ENCODE measurements around the gene ISL2.

The ISL2 gene

GRCh38 chr15:76303909-76304308, 32.7 kb upstream of the ISL2 start:
- Histone ChIP-seq H3K4me3 (ENCODE audit: low read length, poor library complexity, severe bottlenecking) (no peak overlapping the region), H3K9ac (ENCODE audit: low read depth, low read length, poor library complexity, severe bottlenecking) (no peak overlapping the region), H4K20me1 (ENCODE audit: insufficient read depth, low read length, poor library complexity, severe bottlenecking) (peaks cover 68% of the 10 kb centered on the region), H3K79me2 (ENCODE audit: insufficient read depth, low read length) (peaks cover 100% of the 10 kb centered on the region), H3K4me2 (ENCODE audit: low read depth, low read length, poor library complexity, severe bottlenecking) (peak overlapping the region; percentile 78), H3K9me2 (replicated peaks; ENCODE audit: low read depth, low read length) (no peaks in the 10 kb centered on the region), H3K4me1 (ENCODE audit: insufficient read depth, low read length, poor library complexity, severe bottlenecking) (peaks cover 83% of the 10 kb centered on the region), H3F3A (ENCODE audit: low read depth) (peaks cover 7% of the 10 kb centered on the region; the same call in 1 of the 2 replicates), H2AFZ (ENCODE audit: low read length) (no peak overlapping the region), H3K9me3 (ENCODE audit: insufficient read depth, low read depth, low read length) (no peaks in the 10 kb centered on the region), H3K36me3 (ENCODE audit: insufficient read depth, low read length) (no peaks in the 10 kb centered on the region), H3K27me3 (ENCODE audit: insufficient read depth, low read length, poor library complexity, severe bottlenecking) (no peaks in the 10 kb centered on the region)
- no peak for TF ChIP-seq CTCF (conservative IDR thresholded peaks at IDR 0.05; ENCODE audit: low read length)
- no peak for TF ChIP-seq EZH2phosphoT487 (IDR thresholded peaks at IDR 0.05; ENCODE audit: borderline replicate concordance)

- Histone ChIP-seq H3K27me3 (ENCODE audit: insufficient read depth, low read length, poor library complexity, severe bottlenecking) (no peaks in the 10 kb centered on the region), H3K79me2 (ENCODE audit: insufficient read depth, low read length) (peaks cover 65% of the 10 kb centered on the region), H2AFZ (ENCODE audit: low read length) (no peak overlapping the region), H3K4me3 (ENCODE audit: low read length, poor library complexity, severe bottlenecking) (peak overlapping the region; percentile 97), H3K4me1 (ENCODE audit: insufficient read depth, low read length, poor library complexity, severe bottlenecking) (peaks cover 62% of the 10 kb centered on the region), H3F3A (ENCODE audit: low read depth) (0 out of 2 replicates have a peak, but pooled peaks cover 2% of the 10 kb centered on the region), H3K9me2 (replicated peaks; ENCODE audit: low read depth, low read length) (no peaks in the 10 kb centered on the region), H4K20me1 (ENCODE audit: insufficient read depth, low read length, poor library complexity, severe bottlenecking) (peaks cover 52% of the 10 kb centered on the region), H3K36me3 (ENCODE audit: insufficient read depth, low read length) (no peaks in the 10 kb centered on the region), H3K4me2 (ENCODE audit: low read depth, low read length, poor library complexity, severe bottlenecking) (peak overlapping the region; percentile 98), H3K9me3 (ENCODE audit: insufficient read depth, low read depth, low read length) (no peaks in the 10 kb centered on the region), H3K9ac (ENCODE audit: low read depth, low read length, poor library complexity, severe bottlenecking) (peak overlapping the region; percentile 96)
- no peak for TF ChIP-seq CTCF (conservative IDR thresholded peaks at IDR 0.05; ENCODE audit: low read length)
- no peak for TF ChIP-seq EZH2phosphoT487 (IDR thresholded peaks at IDR 0.05; ENCODE audit: borderline replicate concordance)
Observed at GRCh38 chr15:76309601-76310330, 26.8 kb upstream of the ISL2 start.

GRCh38 chr15:76310475-76311099, 26.0 kb upstream of the ISL2 start:
- no peaks in the 10 kb centered on the region for H3K27me3 ChIP-seq (ENCODE audit: insufficient read depth, low read length, poor library complexity, severe bottlenecking)
- no peaks in the 10 kb centered on the region for H3K9me2 ChIP-seq (replicated peaks; ENCODE audit: low read depth, low read length)
- TF ChIP-seq CTCF (conservative IDR thresholded peaks at IDR 0.05; ENCODE audit: low read length) (no peak), EZH2phosphoT487 (IDR thresholded peaks at IDR 0.05; ENCODE audit: borderline replicate concordance) (no peak)
- H3K9me3 ChIP-seq (ENCODE audit: insufficient read depth, low read depth, low read length): no peaks in the 10 kb centered on the region
- peaks cover 47% of the 10 kb centered on the region for H4K20me1 ChIP-seq (ENCODE audit: insufficient read depth, low read length, poor library complexity, severe bottlenecking)
- H3K4me3 ChIP-seq (ENCODE audit: low read length, poor library complexity, severe bottlenecking): peak overlapping the region; percentile 97
- peak overlapping the region; percentile 98 for H3K4me2 ChIP-seq (ENCODE audit: low read depth, low read length, poor library complexity, severe bottlenecking)
- peaks cover 54% of the 10 kb centered on the region for H3K4me1 ChIP-seq (ENCODE audit: insufficient read depth, low read length, poor library complexity, severe bottlenecking)
- H3K79me2 ChIP-seq (ENCODE audit: insufficient read depth, low read length): peaks cover 57% of the 10 kb centered on the region
- peak overlapping the region; percentile 78 for H2AFZ ChIP-seq (ENCODE audit: low read length)
- 0 out of 2 replicates have a peak, but pooled peaks cover 2% of the 10 kb centered on the region for H3F3A ChIP-seq (ENCODE audit: low read depth)
- peak overlapping the region; percentile 96 for H3K9ac ChIP-seq (ENCODE audit: low read depth, low read length, poor library complexity, severe bottlenecking)
- no peaks in the 10 kb centered on the region for H3K36me3 ChIP-seq (ENCODE audit: insufficient read depth, low read length)
